Stimulated activated CD8-positive, alpha-beta memory T cell treated with anti-CD3 and anti-CD28 coated beads, Interleukin-4, amount 100 ng/mL, for 1 hour (primary cell): Measurements from ENCODE around the gene MPZL3.

ENCODE experiments used
- DNase-seq, 2 donors: peaks; one replicate each; pipeline ENCODE4 v3.0.0-alpha.2; 2020; ENCODE audit warnings: low read depth in 2 of 2, low spot score in 1 of 2

The MPZL3 gene, protein sequence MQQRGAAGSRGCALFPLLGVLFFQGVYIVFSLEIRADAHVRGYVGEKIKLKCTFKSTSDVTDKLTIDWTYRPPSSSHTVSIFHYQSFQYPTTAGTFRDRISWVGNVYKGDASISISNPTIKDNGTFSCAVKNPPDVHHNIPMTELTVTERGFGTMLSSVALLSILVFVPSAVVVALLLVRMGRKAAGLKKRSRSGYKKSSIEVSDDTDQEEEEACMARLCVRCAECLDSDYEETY

GRCh38 chr11:118251858-118252652 is at the start of gene MPZL3:
Gene MPZL3, minus strand, starts transcription at chr11:118252365. Its CDS starts 71 bp downstream, at chr11:118252294.
- peak; percentile 72 for DNase-seq

DNA sequence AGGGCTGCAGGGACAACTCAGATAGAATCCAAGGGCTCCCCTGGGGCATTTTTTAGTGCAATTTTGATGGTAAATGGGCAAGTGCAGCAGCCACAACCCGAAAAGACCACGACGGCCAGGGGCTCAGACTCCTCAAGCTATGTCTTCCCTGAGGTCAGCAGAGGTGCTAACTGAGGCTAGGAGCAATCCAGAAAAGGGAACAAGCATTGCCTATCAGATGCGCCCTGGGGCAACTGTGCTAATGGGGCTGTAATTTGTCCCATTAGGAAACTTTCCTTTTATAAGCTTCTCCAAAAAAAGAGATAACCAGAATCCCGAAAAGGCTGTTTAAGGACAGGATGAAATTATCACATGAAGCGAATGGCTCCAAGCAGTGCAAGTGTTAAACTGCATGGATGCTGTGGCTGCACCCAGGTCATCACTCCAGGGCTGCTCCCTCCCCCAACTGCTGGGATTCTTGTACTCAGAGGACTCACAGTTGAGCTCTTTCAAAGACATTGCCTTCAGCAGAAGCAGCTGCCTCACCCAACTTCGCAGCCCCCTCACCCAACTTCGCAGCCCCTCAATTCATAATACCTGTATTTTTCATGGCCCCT is 49.5 kb upstream of the MPZL3 start:
- DNase-seq: no peak

GRCh38 chr11:118295815-118296454 is 43.8 kb upstream of the MPZL3 start:
- no peak for DNase-seq

GRCh38 chr11:118295199-118295598 is 43.0 kb upstream of the MPZL3 start:
- DNase-seq: no peak

DNA sequence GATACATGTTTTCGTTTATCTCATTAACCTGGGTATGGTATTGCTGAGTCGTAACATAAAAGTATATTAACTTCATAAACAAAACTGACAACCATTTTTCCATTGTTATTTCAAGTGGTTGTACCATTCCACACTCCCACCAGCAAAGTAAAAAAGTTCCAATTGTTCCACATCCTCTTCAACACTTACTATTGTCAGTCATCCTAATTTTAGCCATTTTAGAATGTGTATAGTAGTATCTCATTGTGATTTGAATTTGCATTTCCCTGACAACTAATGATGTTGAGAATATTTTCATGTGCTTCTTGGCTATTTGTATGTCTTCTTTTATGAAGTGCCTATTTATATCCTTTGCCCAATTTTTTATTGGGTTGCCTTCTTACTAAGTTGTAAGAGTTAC is 41.9 kb upstream of the MPZL3 start:
- DNase-seq: no peak

DNA sequence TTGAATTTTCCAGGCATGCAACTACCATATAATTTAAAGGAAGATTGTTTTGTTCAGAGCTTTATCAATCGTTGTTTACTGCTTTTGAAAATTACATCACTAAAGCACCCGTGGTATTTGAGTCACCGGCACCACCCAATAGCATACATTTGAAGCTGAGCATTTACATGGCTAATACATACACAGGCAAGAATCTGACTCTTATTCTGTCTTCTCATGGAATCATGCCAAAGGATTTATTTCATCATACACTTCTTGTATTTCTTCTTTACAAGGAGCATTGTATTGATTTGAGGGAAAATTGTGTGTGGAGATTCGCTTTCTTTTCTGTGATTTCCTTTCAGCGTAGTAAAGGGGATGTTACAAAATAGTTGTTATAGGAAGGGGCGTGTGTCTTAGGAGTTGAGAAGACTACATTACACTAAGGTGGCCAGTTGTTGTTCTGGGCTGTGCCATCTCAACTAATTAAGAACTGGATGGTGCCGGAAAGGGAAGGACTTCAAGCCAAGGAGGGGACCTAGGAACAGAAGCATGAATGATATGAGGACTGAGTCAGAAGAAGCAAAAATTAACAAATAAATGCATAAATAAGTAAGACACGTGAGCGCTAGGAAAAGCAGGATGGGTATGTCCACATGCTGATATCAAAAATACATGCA is 39.4 kb upstream of the MPZL3 start:
- no peak for DNase-seq

DNA sequence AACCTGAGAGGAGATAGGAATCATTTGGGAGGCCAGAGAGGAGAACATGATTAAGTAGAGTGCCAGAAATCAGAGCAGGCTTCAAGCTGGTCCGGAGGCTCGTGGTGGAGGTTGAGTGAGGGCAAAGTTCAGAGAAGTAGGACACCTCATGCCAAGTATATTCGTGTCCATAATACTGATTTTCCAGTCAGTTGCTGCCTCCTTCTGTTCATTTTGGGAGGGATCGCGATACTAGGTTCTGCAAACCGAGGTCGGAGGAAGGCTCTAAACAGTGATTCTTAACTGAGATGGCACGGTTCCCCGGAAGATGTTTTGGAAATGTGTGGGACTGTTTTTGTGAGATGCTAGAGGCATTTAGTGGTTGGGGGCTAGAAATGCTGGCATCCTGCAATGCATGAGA is 38.8 kb upstream of the MPZL3 start:
- DNase-seq: no peak

DNA sequence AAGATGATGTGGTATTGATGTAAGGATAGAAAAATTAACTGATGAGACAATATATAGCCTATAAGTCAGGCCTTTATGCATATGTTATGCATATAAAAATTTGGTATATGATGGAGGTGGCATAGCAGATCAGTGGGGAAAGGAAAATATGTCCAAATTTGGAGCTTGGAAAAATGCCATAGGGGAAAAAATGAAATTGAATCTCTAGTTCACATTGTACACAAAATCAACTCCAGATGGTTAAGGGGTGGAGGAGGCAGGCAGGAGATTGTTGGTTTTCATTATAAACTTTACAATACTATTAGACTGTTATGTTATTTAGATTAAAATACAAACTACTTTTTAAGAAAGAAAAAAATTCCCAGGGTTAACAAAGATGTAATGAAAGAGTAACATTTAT is 37.2 kb upstream of the MPZL3 start:
- no peak for DNase-seq

DNA sequence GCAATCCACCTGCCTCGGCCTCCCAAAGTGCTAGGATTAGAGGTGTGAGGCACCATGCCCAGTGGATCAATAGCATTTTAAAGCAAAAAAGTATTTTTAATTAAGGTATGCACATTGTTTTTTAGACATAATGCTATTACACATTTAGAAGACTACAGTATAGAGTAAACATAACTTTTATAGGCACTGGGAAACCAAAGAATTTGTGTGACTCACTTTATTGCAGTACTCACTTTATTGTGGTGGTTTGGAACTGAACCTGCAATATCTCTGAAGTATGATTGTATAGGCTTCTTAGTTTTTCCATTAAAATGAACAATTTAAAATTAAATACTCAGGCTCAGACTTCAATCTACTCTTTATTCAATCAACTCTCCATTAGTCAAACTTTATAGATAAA is 34.8 kb upstream of the MPZL3 start:
- no peak for DNase-seq

DNA sequence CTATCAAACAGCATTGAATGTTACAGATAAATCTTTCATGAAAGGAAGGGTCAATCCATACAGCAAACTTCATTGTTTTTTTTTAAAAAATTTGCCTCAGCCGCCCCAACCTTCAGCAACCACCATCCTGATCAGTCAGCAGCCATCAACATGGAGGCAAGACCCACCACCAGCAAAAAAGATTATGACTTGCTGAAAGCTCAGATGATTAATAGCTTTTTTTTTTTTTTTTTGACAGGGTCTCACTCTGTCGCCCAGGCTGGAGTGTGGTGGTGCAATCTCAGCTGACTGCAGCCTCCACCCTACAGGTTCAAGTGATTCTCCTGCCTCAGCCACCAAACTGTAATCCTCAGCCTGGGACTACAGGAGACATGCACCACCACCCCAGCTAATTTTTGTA is 34.4 kb upstream of the MPZL3 start:
- DNase-seq: no peak

- DNase-seq: no peak
Observed at GRCh38 chr11:118283756-118284350, 31.7 kb upstream of the MPZL3 start.

DNA sequence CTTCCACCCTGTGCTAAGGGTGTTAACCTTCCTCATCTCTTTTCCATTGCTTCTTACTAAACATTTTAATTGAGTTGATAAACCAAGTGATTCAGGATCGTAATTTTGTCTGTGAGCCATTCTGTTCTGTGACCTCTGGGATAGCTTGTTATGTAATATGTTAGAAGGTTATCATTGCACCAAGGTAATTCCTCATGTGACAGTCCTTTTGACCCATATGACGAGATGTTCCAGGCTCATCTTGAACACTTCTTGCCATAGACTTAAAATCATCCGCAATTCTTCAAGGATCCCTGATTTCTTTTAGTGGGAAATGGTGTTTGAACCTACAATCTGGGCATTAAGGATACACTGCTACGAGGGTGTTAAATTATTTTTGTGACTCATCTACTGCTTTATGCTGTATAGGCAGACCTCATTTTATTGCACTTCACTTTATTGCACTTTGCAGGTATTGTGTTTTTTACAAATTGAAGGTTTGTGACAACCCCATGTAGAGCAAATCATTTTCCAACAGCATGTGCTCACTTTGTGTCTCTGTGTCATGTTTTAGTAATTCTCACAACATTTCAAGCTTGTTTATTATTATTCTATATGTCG is 31.0 kb upstream of the MPZL3 start:
- DNase-seq: no peak

- no peak for DNase-seq
Observed at GRCh38 chr11:118282606-118283005, 30.4 kb upstream of the MPZL3 start.

DNA sequence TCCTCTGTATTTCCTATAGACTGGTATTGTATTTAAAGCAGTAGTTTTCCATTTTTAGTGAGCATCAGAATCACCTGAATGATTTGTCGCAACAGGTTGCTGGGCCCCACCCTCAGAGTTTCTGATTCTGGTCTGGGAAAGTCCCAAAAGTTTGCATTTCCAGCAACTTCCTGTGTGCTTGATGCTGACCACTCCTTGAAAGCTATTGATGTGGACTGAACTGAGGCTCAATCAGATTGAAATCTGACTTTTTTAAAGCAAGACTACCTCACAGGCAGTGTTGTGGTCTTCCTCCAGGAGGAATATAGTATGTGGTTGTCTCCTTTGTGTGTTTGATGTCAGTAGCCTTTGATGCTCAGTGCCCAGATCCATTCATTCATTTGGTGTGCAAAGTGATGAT is 29.1 kb upstream of the MPZL3 start:
- no peak for DNase-seq

DNA sequence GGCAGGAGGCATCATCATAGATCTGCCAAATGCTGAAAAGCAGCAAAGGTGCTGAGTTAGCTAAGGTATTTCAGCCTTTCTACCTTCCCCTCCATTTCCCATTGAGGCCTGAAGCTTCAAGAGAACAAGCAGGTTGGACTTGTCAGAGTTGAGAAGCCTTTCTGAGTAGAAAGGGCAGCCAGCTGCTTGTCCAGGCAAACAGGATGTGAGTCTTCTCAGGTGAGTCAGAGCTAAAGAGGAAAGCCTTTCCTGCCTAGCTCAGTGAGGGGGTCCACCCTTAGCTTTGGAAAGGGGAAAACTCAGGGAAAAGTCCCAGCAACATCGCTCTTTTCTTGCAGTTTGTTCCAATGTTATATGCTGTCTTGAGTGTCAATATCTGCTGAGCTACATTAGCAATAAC is 25.1 kb upstream of the MPZL3 start:
- DNase-seq: no peak

GRCh38 chr11:118276422-118276821 is 24.3 kb upstream of the MPZL3 start:
- DNase-seq: no peak

GRCh38 chr11:118275176-118275575 is 23.0 kb upstream of the MPZL3 start:
- DNase-seq: no peak

GRCh38 chr11:118274186-118274585 is 22.0 kb upstream of the MPZL3 start:
- no peak for DNase-seq

DNA sequence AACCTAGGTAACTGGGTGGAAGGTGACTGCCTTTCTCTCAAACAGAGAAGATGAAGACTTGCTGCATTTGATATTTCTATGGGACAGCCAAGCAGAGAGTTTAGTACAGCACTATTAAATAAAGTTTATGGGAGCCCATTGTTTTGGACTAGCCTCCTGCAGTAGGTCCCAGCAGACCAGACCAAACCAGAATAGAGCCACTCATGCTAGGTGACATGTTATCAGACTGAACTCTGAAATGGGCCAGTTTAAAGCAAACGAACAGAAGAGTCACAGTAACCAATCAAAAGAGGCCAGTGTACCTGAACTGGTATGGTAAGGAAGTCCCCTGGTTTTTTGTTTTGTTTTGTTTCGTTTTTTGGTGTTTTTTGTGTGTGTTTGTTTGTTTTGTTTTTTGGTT is 19.8 kb upstream of the MPZL3 start:
- DNase-seq: no peak

- DNase-seq: no peak
Observed at GRCh38 chr11:118267486-118267885, 15.3 kb upstream of the MPZL3 start.

DNA sequence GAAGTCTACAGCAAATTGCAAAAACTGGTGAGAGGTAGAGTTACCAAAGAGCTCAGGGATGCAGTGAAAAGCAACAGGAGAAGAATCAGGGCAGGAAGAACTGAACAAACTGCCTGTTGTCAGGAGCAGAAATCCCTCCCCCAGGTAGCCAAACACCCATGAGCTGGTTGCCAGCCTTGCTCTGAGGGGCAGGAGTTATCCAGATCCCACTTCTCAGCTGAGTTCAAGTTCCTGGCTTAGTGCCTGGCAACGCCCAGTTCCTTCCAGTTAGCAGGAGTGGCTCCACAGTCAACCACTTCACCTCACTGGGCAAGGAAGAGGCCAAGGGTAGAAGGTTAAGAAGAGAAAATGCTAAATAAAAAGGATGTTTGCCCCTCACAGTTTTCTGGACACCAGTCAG is 13.8 kb upstream of the MPZL3 start:
- DNase-seq: no peak
